Urothelium cell line (cell line): Measurements from ENCODE around the gene ARL3.

Experiments used
- DNase-seq: peaks from one replicate; pipeline ENCODE4 v3.0.0; 2011; ENCODE audit warnings: low spot score, mixed read lengths
- FAIRE-seq: peaks from 2 replicates; lab custom pipeline; 2011; peaks lifted over from hg19 to GRCh38; lab: Jason Lieb, UNC

Gene ARL3

DNA sequence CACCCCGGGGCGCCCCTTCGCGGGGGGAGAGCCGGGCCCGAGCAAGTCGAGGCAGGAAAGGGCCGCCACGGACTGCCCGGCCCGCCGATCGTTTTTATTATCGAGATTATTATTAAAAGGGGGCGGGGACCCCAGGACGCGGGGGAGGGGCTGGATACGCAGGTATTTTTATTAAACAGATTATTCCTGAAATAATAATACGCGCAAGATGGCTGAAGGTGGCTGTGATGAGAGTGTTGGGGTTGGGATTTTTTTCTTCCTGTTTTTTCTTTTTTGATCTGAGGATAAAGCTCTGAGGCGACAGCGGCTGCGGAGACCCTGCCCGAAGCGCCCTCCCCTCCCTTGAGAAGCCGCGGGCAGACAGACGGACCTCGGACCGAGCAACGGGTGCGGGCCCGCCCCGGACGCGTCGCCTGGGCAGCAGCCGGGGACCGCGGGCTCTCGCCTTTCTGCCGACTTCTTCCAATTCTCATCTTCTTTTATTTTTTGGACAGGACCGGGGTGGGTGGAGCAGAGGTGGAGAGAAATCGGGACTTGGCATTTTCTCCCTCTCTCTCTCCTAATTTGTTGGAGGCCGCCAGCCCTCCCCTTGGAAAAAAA is 71.4 kb downstream of the ARL3 start:
- DNase-seq (peak; percentile 33), FAIRE-seq (no peak)

DNA sequence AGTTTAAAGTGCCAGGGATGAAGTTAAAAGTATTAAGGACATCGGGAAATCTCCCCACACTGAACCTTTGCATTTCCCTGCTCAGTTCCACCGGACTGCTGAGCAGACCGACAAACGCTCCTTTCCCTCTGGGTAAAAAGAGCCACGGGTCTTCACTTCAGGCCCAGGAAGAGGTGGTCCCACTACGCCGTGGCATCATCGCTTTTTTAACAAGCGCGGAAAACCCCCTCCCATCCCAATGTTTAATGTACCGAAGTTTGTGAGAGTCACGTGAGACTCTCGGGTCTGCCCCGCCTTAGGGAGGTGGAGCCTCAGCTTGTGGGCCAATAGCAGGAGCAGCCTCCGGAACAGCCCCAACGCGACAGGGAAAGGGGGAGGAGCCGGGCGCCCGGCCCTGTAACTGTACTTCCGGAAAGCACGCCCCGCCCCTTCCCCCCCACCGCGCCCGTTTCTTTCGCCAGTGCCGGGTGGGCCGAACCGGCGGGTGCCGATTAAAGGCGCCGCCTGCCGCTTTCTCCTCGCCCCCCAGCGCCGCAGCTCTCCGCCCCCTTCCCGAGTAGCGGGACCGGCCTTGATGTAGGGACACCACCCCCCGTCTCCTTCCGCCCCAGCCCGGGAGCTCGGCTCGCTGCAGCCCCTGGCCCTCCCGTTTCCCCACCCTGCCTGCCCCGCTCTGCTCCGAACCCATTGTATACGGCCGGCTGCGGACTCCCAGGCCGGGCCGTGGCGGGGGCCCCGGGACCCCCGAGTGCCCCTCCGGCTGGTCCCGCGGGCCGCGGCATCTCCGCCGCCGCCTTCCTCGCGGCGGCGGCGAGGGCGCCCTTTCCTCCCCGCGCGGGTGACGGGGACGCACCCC is 72.1 kb downstream of the ARL3 start:
- DNase-seq (peak; percentile 97), FAIRE-seq (peak; percentile 73)

GRCh38 chr10:102641402-102641801 is 72.8 kb downstream of the ARL3 start:
- DNase-seq (no peak), FAIRE-seq (no peak)

- FAIRE-seq: peak; percentile 42
- no peak for DNase-seq
Observed at GRCh38 chr10:102639537-102639936, 74.7 kb downstream of the ARL3 start.

GRCh38 chr10:102635377-102635776 is 78.8 kb downstream of the ARL3 start:
- DNase-seq: no peak
- peak; percentile 52 for FAIRE-seq

DNA sequence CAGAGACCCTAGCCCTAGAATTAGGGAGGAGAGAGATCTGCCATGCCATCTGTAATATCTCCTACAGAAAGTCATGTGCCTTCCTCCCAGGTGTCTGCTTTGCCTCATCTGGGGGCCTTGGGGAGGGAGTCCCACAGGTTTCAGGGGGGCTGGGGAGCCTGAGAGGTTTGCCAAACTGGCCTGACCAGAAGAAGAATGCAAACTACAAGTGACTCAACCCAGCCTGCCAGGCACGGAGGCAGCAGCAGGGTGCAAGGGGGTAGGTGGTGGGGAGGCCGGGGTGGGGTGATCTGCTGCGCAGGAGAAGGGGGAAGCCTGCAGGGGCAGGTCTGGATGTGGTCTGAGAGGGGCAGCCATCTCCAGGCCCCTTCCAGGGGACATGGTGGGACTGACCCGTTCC is 79.5 kb downstream of the ARL3 start:
- FAIRE-seq (no peak), DNase-seq (no peak)

GRCh38 chr10:102633848-102634247 is 80.3 kb downstream of the ARL3 start:
- no peak for FAIRE-seq
- no peak for DNase-seq

DNA sequence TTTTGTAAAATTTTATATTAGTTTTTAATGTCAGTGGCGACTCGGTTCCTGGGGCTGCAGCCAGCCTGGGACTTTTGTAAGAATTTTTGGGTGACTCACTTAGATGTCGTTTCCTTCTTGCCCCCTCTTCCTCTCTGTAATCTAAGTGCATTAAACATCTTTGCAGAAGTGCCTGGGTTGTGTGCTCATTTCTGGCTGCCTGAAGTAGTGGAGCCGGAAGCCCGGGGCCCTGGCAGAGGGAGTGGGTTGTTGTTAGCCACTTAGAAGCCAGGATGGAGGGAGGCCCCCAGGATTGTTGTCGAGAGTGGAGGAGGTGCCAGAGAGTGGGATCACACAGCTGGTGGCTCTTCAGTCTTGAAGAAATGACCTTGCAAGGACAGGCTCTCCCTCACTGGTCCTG is 80.9 kb downstream of the ARL3 start:
- FAIRE-seq (no peak), DNase-seq (peak; percentile 21)

DNA sequence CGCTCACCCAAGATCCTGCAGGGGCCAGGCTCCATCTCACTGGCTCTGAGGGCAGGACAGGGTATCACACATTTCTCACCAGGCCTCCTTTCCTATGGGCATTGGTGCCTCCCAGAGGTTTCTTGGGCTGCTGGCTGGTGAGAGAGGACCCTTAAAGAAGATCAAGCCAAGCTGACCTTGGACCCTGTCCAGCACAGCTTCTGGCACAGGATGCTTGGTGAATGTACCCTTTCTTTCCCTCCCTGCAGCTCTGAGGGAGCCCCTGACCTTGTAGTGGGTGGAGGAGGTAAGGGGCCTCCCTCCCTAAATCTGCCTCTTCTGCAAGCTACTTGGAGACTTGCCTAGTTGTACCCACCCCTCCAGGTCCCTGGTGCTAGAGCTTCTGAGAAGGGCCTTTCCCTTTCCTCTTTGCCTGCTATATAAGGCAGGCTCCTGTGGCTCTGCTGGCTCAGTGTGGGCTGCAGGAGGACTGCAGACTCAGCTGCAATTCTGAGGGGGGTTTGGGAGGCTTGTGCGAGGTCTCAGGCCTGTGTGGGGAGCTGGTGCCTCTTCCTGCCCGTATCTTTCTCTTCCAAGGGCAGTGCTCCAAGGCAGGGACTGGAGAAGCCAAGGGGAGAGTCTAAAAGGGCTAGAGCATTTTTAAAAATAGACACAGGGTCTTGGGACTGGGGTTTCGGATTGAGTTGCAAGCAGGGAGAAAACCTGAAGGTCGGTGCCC is 81.6 kb downstream of the ARL3 start:
- no peak for FAIRE-seq

DNA sequence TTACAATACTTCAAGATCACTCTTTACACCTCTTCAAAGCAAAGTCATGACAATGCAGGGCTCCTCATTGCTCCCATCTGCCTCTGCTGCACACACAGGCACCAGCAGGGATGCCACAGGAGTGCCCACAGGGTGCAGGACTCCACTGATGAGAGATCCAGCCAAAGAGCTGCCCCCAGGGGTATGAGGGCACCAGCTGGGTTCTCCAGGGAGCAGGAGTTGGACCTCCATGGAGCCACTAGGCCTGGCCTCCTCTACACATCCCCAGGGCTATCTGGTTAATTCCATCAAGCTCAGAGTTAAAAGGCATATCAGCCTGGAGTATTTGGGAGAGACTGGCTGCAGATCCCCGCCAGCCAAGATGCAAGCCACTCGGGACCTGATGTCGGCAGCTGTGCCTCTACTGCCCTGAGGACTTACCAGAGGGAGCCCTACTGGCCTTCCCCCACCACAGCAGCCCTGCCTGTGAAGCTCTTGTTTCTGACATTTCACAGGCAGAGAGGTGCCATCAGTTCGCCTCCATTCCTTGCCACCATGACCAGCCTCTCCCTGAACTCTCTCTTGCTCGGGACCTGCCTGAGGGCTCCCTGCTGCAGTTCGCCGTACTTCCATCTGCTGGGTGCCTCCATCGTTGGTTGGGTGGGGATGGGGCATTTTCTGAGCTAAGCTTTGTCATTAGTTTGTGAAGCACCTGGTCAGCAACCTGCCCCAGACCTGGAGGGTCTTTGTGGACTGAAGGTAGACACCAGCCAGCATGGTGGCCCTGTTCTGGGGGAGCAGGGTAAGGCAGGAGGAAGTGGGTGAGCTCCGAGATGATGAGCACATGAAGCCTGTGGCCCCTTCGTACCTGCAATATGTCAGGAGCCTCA is 82.4 kb downstream of the ARL3 start:
- FAIRE-seq (no peak), DNase-seq (no peak)

More for the DNA sequence above, 81.6 kb downstream of the ARL3 start:
- no peak for DNase-seq

DNA sequence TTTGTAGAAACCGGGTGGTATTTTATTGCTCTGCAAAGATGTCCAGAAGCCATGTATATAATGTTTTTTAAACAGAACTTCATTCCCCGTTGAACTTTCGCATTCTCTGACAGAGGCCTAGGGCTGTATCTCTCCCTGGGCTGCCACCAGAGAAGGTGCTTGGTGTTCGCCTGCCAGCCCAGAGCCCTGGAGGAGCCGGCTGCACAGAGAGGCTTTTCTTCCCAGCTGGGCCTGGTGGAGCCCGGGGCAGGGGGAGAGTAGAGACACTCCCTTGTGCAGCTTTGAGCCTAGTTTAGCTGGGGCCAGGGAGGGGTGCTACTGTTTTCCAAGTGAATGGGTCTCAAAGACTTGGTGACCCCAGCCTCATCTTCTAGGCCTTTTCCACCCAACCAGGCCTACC is 83.5 kb downstream of the ARL3 start:
- no peak for DNase-seq
- FAIRE-seq: no peak

- FAIRE-seq (peak; percentile 90), DNase-seq (peak; percentile 88)
Observed at GRCh38 chr10:102629661-102630614, 84.3 kb downstream of the ARL3 start.

GRCh38 chr10:102628451-102628911 is 85.7 kb downstream of the ARL3 start:
- DNase-seq: peak; percentile 74
- FAIRE-seq: peak; percentile 83

- FAIRE-seq: no peak
- peak; percentile 53 for DNase-seq
Observed at GRCh38 chr10:102627736-102628293, 86.4 kb downstream of the ARL3 start.

DNA sequence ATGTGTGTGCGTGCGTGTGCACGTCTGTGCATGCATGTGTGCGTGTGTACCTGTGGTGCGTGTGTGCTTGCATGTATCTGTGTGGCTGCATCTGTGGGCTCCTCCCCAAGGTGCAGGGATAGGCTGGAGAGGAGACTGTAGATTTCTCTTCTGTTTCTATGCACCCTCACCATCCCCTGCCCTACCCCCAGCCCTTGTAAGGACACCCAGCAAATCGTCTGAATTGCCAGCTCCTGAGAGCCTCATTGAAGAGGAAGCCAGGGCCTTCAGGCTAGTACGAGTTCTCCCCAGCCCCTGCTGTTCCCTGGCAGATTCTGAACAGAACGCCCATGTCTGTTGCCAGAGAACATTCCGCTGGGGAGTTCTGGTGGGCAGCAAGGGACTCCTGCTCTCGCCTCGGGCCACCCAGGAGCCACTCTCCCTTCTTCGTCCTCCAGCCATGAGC is 86.9 kb downstream of the ARL3 start:
- DNase-seq: no peak
- peak; percentile 92 for FAIRE-seq

DNA sequence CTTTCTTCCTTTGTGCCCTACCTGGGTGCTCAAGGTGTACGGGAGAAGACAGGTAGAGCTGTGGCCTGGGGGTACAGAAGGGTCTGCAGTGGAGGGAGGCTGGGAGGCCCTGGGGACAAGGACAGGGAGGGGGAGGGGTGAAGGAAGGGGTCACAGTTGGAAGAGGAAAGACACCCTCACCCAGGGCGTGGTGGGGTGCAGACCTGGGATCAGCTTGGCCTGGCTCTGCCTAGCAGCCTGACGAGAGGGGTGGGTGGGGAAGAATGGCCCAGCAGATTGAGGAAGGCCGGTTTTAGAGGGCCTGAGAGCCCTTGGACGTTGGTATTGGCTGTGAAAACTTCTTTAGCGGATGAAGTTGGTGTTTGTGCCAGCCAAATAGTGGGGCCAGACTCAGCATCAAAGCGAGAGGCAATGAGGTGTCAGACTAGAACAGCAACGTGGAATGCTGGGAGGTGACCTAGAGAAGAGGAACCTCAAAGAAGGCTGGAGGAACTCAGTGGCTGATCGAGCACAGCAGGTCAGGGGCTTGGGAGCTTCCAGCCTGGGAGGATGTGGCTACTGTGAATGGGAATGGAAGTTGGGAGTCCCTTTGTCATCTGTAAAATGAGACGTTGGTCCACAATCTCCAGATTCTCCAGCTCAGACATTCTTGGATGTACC is 88.0 kb downstream of the ARL3 start:
- FAIRE-seq (no peak), DNase-seq (no peak)

- DNase-seq (no peak), FAIRE-seq (no peak)
Observed at GRCh38 chr10:102624751-102625645, 89.2 kb downstream of the ARL3 start.

DNA sequence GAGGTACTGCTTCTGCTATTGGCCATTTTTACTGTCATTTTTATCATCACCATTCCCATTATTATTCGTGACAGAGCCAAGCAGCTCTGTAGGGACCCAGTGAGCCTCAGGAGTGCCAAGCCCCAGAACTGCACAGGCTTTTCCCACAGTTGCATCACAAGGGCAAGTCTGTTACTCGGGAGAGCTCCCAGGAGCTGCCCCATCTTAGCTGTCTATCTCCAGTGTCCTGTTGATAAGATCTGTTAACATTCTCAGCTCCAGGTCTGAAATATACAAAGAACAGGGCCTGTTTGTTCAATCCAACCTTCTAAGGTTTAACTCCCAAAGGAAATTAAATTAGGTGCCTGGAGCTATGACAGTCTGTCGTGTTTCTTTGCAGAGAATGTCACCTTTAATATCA is 90.1 kb downstream of the ARL3 start:
- FAIRE-seq (no peak), DNase-seq (no peak)
